ENCODE data around the gene PSORS1C2.

DNA sequence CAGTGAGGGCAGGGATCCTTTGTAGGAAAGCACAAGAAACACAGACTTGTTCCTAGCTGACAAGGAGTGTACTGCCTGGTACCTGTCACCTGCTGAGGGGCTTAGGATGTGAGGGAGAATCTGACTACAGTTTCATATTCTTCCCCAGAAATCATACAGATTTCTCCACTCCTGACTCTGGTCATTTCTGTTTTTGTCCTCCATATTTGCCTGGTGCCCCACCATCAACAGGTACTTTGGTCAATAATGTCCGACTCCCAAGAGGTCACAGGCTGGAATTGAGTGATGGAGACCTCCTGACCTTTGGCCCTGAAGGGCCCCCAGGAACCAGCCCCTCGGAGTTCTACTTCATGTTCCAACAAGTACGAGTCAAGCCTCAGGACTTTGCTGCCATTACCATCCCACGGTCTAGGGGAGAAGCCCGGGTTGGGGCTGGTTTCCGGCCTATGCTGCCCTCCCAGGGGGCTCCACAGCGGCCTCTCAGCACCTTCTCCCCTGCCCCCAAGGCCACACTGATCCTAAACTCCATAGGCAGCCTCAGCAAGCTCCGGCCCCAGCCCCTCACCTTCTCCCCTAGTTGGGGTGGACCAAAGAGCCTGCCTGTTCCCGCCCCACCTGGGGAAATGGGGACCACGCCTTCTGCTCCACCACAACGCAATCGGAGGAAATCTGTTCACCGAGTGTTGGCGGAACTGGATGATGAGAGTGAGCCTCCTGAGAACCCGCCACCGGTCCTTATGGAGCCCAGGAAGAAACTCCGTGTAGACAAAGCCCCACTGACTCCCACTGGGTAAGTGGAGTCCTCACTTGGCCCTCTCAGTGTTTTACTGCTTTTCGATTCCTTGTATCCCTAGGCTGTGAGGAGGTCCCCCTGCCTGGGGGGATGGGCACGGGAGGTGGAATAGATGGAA lies 22.6 kb upstream of the PSORS1C2 start:
- TF ChIP-seq, protein P1, sequence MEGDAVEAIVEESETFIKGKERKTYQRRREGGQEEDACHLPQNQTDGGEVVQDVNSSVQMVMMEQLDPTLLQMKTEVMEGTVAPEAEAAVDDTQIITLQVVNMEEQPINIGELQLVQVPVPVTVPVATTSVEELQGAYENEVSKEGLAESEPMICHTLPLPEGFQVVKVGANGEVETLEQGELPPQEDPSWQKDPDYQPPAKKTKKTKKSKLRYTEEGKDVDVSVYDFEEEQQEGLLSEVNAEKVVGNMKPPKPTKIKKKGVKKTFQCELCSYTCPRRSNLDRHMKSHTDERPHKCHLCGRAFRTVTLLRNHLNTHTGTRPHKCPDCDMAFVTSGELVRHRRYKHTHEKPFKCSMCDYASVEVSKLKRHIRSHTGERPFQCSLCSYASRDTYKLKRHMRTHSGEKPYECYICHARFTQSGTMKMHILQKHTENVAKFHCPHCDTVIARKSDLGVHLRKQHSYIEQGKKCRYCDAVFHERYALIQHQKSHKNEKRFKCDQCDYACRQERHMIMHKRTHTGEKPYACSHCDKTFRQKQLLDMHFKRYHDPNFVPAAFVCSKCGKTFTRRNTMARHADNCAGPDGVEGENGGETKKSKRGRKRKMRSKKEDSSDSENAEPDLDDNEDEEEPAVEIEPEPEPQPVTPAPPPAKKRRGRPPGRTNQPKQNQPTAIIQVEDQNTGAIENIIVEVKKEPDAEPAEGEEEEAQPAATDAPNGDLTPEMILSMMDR (IDR thresholded peaks at IDR 0.05; ENCODE audit: insufficient read depth, low read length, poor library complexity, severe bottlenecking) = no peak
- no peak for TF ChIP-seq EZH2phosphoT487 (conservative IDR thresholded peaks at IDR 0.05; ENCODE audit: low read length)

All from SU-DHL-6 (cell line).